ENCODE measurements around the gene TBC1D9.

Gene TBC1D9

DNA sequence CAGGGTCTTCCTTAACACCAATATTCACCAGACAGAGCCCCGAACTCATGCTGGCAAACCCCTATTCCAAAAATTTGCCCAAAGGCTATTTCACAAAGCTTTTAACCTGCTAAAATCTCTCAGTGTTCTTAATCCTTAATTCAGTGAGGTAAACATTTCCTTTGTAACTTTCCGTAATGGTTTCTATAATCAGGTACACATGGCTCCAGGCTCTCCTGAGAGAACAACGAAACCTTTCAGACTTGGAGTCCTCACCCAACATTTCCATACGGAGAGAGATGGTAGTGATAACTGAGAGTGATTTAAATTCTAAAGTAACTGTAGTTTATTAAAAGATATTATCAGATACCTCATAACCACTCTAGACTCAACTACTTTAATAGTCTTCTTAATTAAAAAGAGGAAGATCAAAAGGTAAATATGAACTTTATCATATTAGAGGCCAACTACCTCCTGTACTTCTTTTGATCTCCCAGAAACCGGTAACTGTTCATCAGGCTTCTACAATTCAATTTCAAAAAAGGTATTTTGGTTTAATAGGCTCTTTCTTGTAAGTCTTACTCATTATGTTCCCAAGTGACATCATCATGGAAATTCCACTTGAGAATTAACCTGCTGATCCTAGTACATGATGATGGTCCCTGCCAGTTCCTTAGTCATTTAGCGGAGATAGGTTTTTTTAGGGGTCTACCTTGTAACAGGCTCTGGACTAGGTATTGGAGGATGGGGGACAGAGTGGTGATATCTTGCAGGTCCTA is 96.1 kb downstream of the TBC1D9 start:
- Histone ChIP-seq H3K27me3 (ENCODE audit: low read length) (no peaks in the 10 kb centered on the region), H3K4me3 (ENCODE audit: insufficient read depth, low read length, poor library complexity, severe bottlenecking) (no peak overlapping the region), H3K27ac (ENCODE audit: low read depth, low read length) (no peak overlapping the region), H3K9me3 (ENCODE audit: insufficient read depth, low read length) (no peaks in the 10 kb centered on the region), H3K36me3 (ENCODE audit: low read length) (no peaks in the 10 kb centered on the region), H2AFZ (ENCODE audit: low read depth, low read length, severe bottlenecking) (no peak overlapping the region), H3K9ac (ENCODE audit: low read length) (no peak overlapping the region), H3F3A (ENCODE audit: insufficient read depth) (no peaks in the 10 kb centered on the region), H4K20me1 (ENCODE audit: low read depth, low read length) (no peaks in the 10 kb centered on the region), H3K9me2 (replicated peaks; ENCODE audit: insufficient read depth, low read length) (no peaks in the 10 kb centered on the region), H3K4me2 (ENCODE audit: low read depth, low read length, poor library complexity, severe bottlenecking) (no peak overlapping the region), H3K79me2 (ENCODE audit: insufficient read depth, low read length) (no peaks in the 10 kb centered on the region)
- TF ChIP-seq CTCF (IDR thresholded peaks at IDR 0.05; ENCODE audit: insufficient read depth, low read length, poor library complexity, severe bottlenecking) (no peak), EZH2phosphoT487 (conservative IDR thresholded peaks at IDR 0.05; ENCODE audit: low read length) (no peak)

GRCh38 chr4:140654495-140654814 is 101.7 kb downstream of the TBC1D9 start:
- H3K9ac ChIP-seq (ENCODE audit: low read length), result no peak overlapping the region
- no peak overlapping the region for H3K4me2 ChIP-seq (ENCODE audit: low read depth, low read length, poor library complexity, severe bottlenecking)
- H4K20me1 ChIP-seq (ENCODE audit: low read depth, low read length), result no peaks in the 10 kb centered on the region
- H3K79me2 ChIP-seq (ENCODE audit: insufficient read depth, low read length), result no peaks in the 10 kb centered on the region
- H3K9me3 ChIP-seq (ENCODE audit: insufficient read depth, low read length), result no peaks in the 10 kb centered on the region
- no peaks in the 10 kb centered on the region for H3K27me3 ChIP-seq (ENCODE audit: low read length)
- H3K36me3 ChIP-seq (ENCODE audit: low read length), result no peaks in the 10 kb centered on the region
- no peak overlapping the region for H3K27ac ChIP-seq (ENCODE audit: low read depth, low read length)
- no peaks in the 10 kb centered on the region for H3K9me2 ChIP-seq (replicated peaks; ENCODE audit: insufficient read depth, low read length)
- no peaks in the 10 kb centered on the region for H3F3A ChIP-seq (ENCODE audit: insufficient read depth)
- no peak overlapping the region for H3K4me3 ChIP-seq (ENCODE audit: insufficient read depth, low read length, poor library complexity, severe bottlenecking)
- TF ChIP-seq CTCF (IDR thresholded peaks at IDR 0.05; ENCODE audit: insufficient read depth, low read length, poor library complexity, severe bottlenecking), result no peak
- no peak for TF ChIP-seq EZH2phosphoT487 (conservative IDR thresholded peaks at IDR 0.05; ENCODE audit: low read length)
- no peak overlapping the region for H2AFZ ChIP-seq (ENCODE audit: low read depth, low read length, severe bottlenecking)

DNA sequence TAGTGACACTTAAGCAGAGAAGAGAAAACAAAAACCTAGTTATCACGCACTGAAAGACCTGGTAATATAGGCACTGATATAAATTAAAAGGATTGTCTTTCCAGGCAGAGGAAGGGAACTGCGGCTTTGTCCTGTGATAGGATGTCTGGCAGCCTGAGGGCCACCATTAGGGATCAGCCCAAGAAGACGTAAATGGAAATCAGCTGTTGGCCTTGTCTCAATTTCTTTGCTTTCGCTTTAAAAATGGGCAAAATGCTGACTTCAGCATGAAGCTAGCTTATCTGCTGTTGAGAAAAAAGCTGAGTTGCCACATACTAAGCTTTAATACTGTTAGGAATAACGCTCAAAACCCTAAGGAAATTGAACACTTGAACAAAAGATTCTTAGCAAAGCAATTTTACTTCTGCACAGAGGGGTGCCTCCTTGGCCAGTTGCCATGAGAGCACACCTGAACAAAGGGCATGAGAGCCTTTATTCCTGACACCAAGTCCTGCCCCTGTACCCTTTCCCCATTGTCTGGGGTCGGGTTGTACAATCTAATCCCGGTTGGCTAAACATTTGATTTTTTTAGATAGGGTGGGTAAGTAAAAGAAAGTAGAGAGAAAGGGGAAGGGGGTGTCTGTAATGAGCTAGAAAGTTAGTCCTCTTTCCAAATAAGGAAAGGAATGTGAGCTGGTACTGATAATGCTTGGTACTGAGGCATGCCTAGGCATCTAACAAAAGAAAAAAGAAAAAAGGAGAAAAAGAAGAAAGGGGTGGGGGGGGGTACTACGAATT is 102.3 kb downstream of the TBC1D9 start:
- no peaks in the 10 kb centered on the region for H4K20me1 ChIP-seq (ENCODE audit: low read depth, low read length)
- H3K9me2 ChIP-seq (replicated peaks; ENCODE audit: insufficient read depth, low read length), result no peaks in the 10 kb centered on the region
- no peaks in the 10 kb centered on the region for H3F3A ChIP-seq (ENCODE audit: insufficient read depth)
- no peak overlapping the region for H3K9ac ChIP-seq (ENCODE audit: low read length)
- TF ChIP-seq CTCF (IDR thresholded peaks at IDR 0.05; ENCODE audit: insufficient read depth, low read length, poor library complexity, severe bottlenecking) (no peak), EZH2phosphoT487 (conservative IDR thresholded peaks at IDR 0.05; ENCODE audit: low read length) (no peak)
- H3K27ac ChIP-seq (ENCODE audit: low read depth, low read length), result no peak overlapping the region
- no peaks in the 10 kb centered on the region for H3K36me3 ChIP-seq (ENCODE audit: low read length)
- H3K4me3 ChIP-seq (ENCODE audit: insufficient read depth, low read length, poor library complexity, severe bottlenecking), result no peak overlapping the region
- no peaks in the 10 kb centered on the region for H3K9me3 ChIP-seq (ENCODE audit: insufficient read depth, low read length)
- no peaks in the 10 kb centered on the region for H3K27me3 ChIP-seq (ENCODE audit: low read length)
- H3K4me2 ChIP-seq (ENCODE audit: low read depth, low read length, poor library complexity, severe bottlenecking), result no peak overlapping the region
- H2AFZ ChIP-seq (ENCODE audit: low read depth, low read length, severe bottlenecking), result no peak overlapping the region
- no peaks in the 10 kb centered on the region for H3K79me2 ChIP-seq (ENCODE audit: insufficient read depth, low read length)

Measured in SU-DHL-6 (cell line).